Activated naive CD4-positive, alpha-beta T cell treated with anti-CD3 and anti-CD28 coated beads for 36 hours (primary cell): ENCODE results near the gene MRPS11. TPM values are rescaled to one million over a fixed set of nuclear protein-coding genes. Genes with fewer than 3 reads are reported as not detected.
"Not testable (repeated sequence)": the region's sequence is repeated elsewhere in the genome, so short reads cannot be mapped to it uniquely, and the experiment has no call there.

ENCODE experiments used
- CTCF ChIA-PET: fragments of 350-600 bp; sonication (Branson Sonifier 250); formaldehyde crosslinking; loops from one replicate; lab custom pipeline; 2021; ENCODE audit warnings: antibody characterized with exemption; lab: Charles Lee
- DNase-seq: peaks from one replicate; pipeline ENCODE4 v3.0.0-alpha.2; 2020
- H3K27ac Mint-ChIP-seq: one replicate; pipeline ENCODE4 v1.8.0; 2021; ENCODE audit warnings: mild to moderate bottlenecking, mixed read lengths
- H3K27me3 Mint-ChIP-seq: one replicate; pipeline ENCODE4 v1.8.0; 2021; ENCODE audit warnings: low read depth, mixed read lengths
- H3K36me3 Mint-ChIP-seq: one replicate; pipeline ENCODE4 v1.8.0; 2021; ENCODE audit warnings: low read depth, mixed read lengths
- H3K4me1 Mint-ChIP-seq: one replicate; pipeline ENCODE4 v1.8.0; 2021; ENCODE audit warnings: low read depth, mixed read lengths
- H3K4me3 Mint-ChIP-seq: one replicate; pipeline ENCODE4 v1.8.0; 2021; ENCODE audit warnings: mild to moderate bottlenecking, moderate library complexity, mixed read lengths
- H3K9me3 Mint-ChIP-seq: one replicate; pipeline ENCODE4 v1.8.0; 2021; ENCODE audit warnings: mixed read lengths
- intact Hi-C: fragments of 100-400 bp; cut with micrococcal nuclease; formaldehyde crosslinking; loops from one replicate; pipeline ENCODE4 v1.15.1; 2023
- total RNA-seq, 2 experiments: library from RNA; stranded (reverse); gene quantifications; one replicate each; pipeline ENCODE4 v1.2.3, GENCODE V29; 2021

Gene MRPS11
- total RNA-seq, 2 experiments from 2014 or later, result 50.3 to 57.1 TPM

- intact Hi-C loops, result no loop called here
- CTCF ChIA-PET, result no interaction called here
Observed at GRCh38 chr15:88504445-88504844, 36.9 kb downstream of the MRPS11 start.

GRCh38 chr15:88505721-88506120, 38.2 kb downstream of the MRPS11 start:
- CTCF ChIA-PET, result no interaction called here
- no peaks in the 10 kb centered on the region for H3K27me3 Mint-ChIP-seq
- intact Hi-C loops, result no loop called here
- DNase-seq, result no peak
- H3K9me3 Mint-ChIP-seq, result no peaks in the 10 kb centered on the region
- peaks cover 9% of the 10 kb centered on the region for H3K36me3 Mint-ChIP-seq
- H3K27ac Mint-ChIP-seq, result no peak overlapping the region
- H3K4me3 Mint-ChIP-seq, result no peak overlapping the region
- H3K4me1 Mint-ChIP-seq, result peaks cover 2% of the 10 kb centered on the region

More at GRCh38 chr15:88504445-88504844, 36.9 kb downstream of the MRPS11 start:
- no peaks in the 10 kb centered on the region for H3K9me3 Mint-ChIP-seq
- peaks cover 6% of the 10 kb centered on the region for H3K36me3 Mint-ChIP-seq
- peaks cover 2% of the 10 kb centered on the region for H3K4me1 Mint-ChIP-seq
- H3K27me3 Mint-ChIP-seq, result no peaks in the 10 kb centered on the region
- no peak overlapping the region for H3K4me3 Mint-ChIP-seq
- no peak overlapping the region for H3K27ac Mint-ChIP-seq
- DNase-seq, result no peak

- Mint-ChIP-seq H3K36me3 (peaks cover 13% of the 10 kb centered on the region), H3K27ac (no peak overlapping the region), H3K4me1 (no peaks in the 10 kb centered on the region), H3K4me3 (no peak overlapping the region), H3K9me3 (no peaks in the 10 kb centered on the region), H3K27me3 (no peaks in the 10 kb centered on the region)
- intact Hi-C loops, result no loop called here
- no peak for DNase-seq
- CTCF ChIA-PET, result no interaction called here
Observed at GRCh38 chr15:88506628-88507027, 39.1 kb downstream of the MRPS11 start.

- no peaks in the 10 kb centered on the region for H3K4me1 Mint-ChIP-seq
- no peak overlapping the region for H3K4me3 Mint-ChIP-seq
- CTCF ChIA-PET, result no interaction called here
- intact Hi-C loops, result no loop called here
- no peaks in the 10 kb centered on the region for H3K9me3 Mint-ChIP-seq
- DNase-seq, result no peak
- H3K27ac Mint-ChIP-seq, result no peak overlapping the region
- peaks cover 8% of the 10 kb centered on the region for H3K36me3 Mint-ChIP-seq
- H3K27me3 Mint-ChIP-seq, result no peaks in the 10 kb centered on the region
Observed at GRCh38 chr15:88509321-88509720, 41.8 kb downstream of the MRPS11 start.

DNA sequence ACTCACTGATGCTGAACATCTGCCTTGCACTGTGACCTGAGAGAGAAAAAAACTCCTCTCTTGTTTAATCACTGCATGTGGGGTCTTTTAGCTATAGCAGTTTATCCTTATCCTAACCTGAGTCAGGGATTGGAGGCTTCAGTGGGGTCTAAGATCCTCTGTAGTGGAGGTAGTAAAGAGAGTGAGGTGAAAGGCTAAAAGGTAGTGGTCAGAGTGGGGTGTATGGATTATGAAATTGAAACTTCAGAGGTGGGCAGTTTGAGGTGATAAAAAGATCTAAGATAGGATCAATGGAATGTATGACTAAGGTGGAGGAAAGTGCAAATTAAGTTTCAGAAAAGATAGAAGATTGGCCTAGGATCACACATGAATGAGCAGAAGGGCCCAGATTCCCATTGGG, 42.5 kb downstream of the MRPS11 start:
- Mint-ChIP-seq H3K27ac (no peak overlapping the region), H3K9me3 (no peaks in the 10 kb centered on the region), H3K4me3 (no peak overlapping the region), H3K36me3 (peaks cover 8% of the 10 kb centered on the region), H3K27me3 (no peaks in the 10 kb centered on the region), H3K4me1 (no peaks in the 10 kb centered on the region)
- DNase-seq, result no peak
- CTCF ChIA-PET, result no interaction called here
- intact Hi-C loops, result no loop called here

GRCh38 chr15:88511161-88511560, 43.7 kb downstream of the MRPS11 start:
- peaks cover 8% of the 10 kb centered on the region for H3K36me3 Mint-ChIP-seq
- H3K27ac Mint-ChIP-seq, result no peak overlapping the region
- no peak for DNase-seq
- CTCF ChIA-PET, result no interaction called here
- H3K27me3 Mint-ChIP-seq, result no peaks in the 10 kb centered on the region
- H3K4me3 Mint-ChIP-seq, result no peak overlapping the region
- no peaks in the 10 kb centered on the region for H3K9me3 Mint-ChIP-seq
- no peaks in the 10 kb centered on the region for H3K4me1 Mint-ChIP-seq
- intact Hi-C loops, result no loop called here

DNA sequence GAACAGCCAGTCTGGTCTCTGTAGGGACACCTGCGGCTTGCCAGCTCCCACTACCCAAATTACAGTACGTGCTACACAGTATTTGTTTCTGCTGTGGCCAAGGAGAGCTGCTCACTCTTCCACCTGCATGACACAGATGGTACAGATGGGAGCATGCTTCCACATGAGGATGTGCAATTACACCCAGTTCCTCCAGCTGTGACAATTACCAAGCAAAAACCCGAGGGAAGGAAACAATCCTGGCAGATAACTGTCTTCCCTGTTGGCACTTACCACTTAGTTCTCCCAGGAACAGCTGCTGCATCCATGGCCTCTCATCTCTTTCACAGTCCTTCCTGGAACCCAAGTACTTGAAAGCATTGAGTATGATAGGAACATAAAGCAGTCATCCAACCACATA, 44.6 kb downstream of the MRPS11 start:
- intact Hi-C loops, result no loop called here
- Mint-ChIP-seq H3K4me3 (no peak overlapping the region), H3K27ac (no peak overlapping the region), H3K36me3 (peaks cover 8% of the 10 kb centered on the region), H3K4me1 (no peaks in the 10 kb centered on the region), H3K27me3 (no peaks in the 10 kb centered on the region), H3K9me3 (no peaks in the 10 kb centered on the region)
- CTCF ChIA-PET, result no interaction called here
- DNase-seq, result no peak

GRCh38 chr15:88512601-88513000, 45.1 kb downstream of the MRPS11 start:
- intact Hi-C loops, result no loop called here
- no peak overlapping the region for H3K4me3 Mint-ChIP-seq

GRCh38 chr15:88513195-88513594, 45.7 kb downstream of the MRPS11 start:
- CTCF ChIA-PET, result no interaction called here
- H3K4me3 Mint-ChIP-seq, result no peak overlapping the region
- no peak overlapping the region for H3K27ac Mint-ChIP-seq
- H3K9me3 Mint-ChIP-seq, result no peaks in the 10 kb centered on the region
- no peaks in the 10 kb centered on the region for H3K4me1 Mint-ChIP-seq
- no peak for DNase-seq
- peaks cover 8% of the 10 kb centered on the region for H3K36me3 Mint-ChIP-seq
- intact Hi-C loops, result no loop called here
- H3K27me3 Mint-ChIP-seq, result no peaks in the 10 kb centered on the region

More at GRCh38 chr15:88512601-88513000, 45.1 kb downstream of the MRPS11 start:
- Mint-ChIP-seq H3K27me3 (no peaks in the 10 kb centered on the region), H3K9me3 (no peaks in the 10 kb centered on the region), H3K4me1 (no peaks in the 10 kb centered on the region), H3K36me3 (peaks cover 8% of the 10 kb centered on the region), H3K27ac (no peak overlapping the region)
- CTCF ChIA-PET, result no interaction called here
- DNase-seq, result no peak

DNA sequence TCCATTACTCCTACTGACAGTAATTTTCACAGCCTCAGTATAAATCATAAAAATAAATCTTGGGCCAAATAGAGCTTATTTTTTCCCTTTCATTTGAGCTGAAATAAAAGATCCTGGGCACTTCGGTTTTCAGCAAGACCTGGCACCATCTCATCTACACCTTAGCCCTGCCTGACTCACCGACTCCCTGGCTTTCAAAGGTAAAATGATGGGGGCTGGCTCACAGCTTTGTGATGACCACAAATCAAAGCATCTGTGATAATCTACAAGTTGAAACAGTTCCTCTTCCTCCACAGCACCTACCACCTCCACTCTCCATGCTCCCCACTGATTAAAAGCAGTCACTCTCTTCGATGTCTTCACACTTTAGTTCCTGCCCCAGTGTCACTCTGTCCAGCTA, 51.4 kb downstream of the MRPS11 start:
- no peak for DNase-seq
- Mint-ChIP-seq H3K4me3 (no peak overlapping the region), H3K4me1 (no peaks in the 10 kb centered on the region), H3K36me3 (peaks cover 5% of the 10 kb centered on the region), H3K9me3 (no peaks in the 10 kb centered on the region), H3K27ac (no peak overlapping the region), H3K27me3 (no peaks in the 10 kb centered on the region)
- CTCF ChIA-PET, result no interaction called here
- intact Hi-C loops, result no loop called here

DNA sequence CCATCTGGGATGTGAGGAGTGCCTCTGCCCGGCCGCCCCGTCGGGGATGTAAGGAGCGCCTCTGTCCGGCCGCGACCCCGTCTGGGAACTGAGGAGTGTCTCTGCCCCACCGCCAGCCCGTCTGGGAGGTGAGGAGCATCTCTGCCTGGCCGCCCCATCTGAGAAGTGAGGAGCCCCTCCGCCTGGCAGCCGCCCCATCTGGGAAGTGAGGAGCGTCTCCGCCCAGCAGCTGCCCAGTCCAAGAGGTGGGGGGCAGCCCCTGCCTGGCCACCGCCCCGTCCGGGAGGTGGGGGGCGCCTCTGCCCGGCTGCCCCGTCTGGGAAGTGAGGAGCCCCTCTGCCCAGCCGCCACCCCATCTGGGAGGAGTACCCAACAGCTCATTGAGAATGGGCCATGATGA, 56.6 kb downstream of the MRPS11 start:
- intact Hi-C loops, H3K27ac Mint-ChIP-seq, H3K9me3 Mint-ChIP-seq, H3K4me3 Mint-ChIP-seq, CTCF ChIA-PET, DNase-seq, H3K27me3 Mint-ChIP-seq, H3K4me1 Mint-ChIP-seq: not testable (repeated sequence)
- peaks cover 22% of the 10 kb centered on the region for H3K36me3 Mint-ChIP-seq

DNA sequence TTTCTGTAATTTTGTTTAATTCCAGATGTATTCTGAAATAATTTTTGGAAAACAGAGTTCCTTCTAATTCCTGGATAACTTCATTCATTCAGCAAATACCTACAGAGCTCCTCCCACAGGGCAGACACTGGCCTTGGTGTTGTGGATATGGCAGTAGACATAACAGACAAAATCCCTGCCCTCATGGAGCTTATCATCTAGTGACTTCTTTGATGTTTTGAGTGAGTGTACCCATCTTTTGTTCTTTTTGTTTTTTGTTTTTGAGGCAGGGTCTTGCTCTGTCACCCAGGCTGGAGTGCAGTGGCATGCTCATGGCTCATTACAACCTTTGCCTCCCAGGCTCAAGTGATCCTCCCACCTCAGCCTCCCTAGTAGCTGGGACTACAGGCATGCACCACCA, 57.9 kb downstream of the MRPS11 start:
- no peaks in the 10 kb centered on the region for H3K4me1 Mint-ChIP-seq
- intact Hi-C loops, result no loop called here
- DNase-seq, result no peak
- no peaks in the 10 kb centered on the region for H3K27me3 Mint-ChIP-seq
- H3K9me3 Mint-ChIP-seq, result no peaks in the 10 kb centered on the region
- no peak overlapping the region for H3K27ac Mint-ChIP-seq
- H3K4me3 Mint-ChIP-seq, result no peak overlapping the region
- CTCF ChIA-PET, result no interaction called here
- H3K36me3 Mint-ChIP-seq, result peaks cover 28% of the 10 kb centered on the region

GRCh38 chr15:88526247-88526879, 58.9 kb downstream of the MRPS11 start:
- peaks cover 34% of the 10 kb centered on the region for H3K36me3 Mint-ChIP-seq
- H3K9me3 Mint-ChIP-seq, result no peaks in the 10 kb centered on the region
- no peak overlapping the region for H3K4me3 Mint-ChIP-seq
- no peak for DNase-seq
- CTCF ChIA-PET, result interaction anchor here (0.8 kb wide), 1 partner anchor 77 kb away, joined by 3 read pairs; no protein-coding TSS in a partner anchor
- H3K27ac Mint-ChIP-seq, result no peak overlapping the region
- H3K27me3 Mint-ChIP-seq, result no peaks in the 10 kb centered on the region
- H3K4me1 Mint-ChIP-seq, result no peaks in the 10 kb centered on the region
- intact Hi-C loops, result no loop called here
